ENCODE results near the gene DOCK3. TPM values are rescaled to one million over a fixed set of nuclear protein-coding genes. Genes with fewer than 3 reads are reported as not detected.
"Not testable (repeated sequence)": the region's sequence is repeated elsewhere in the genome, so short reads cannot be mapped to it uniquely, and the experiment has no call there.

DOCK3 gene
- total RNA-seq, 1 experiment from 2014 or later = 0.14 TPM

DNA sequence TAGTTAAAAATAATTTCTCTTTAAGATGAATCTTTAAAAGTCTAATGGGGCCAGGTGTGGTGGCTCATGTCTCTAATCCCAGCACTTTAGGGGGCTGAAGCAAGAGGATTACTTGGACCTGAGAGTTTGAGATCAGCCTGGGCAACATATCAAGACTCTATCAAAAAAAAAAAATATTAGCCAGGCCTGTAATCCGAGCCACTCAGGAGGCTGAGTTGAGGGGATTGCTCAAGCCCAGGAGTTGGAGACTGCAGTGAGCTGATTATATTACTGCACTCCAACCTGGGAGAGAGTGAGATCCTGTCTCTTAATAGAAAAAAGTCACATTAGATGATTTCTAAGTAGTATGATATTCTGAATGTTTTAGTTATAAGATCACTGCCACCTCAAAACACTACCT lies 388.3 kb downstream of the DOCK3 start:
- CTCF ChIA-PET = no interaction called here
- DNase-seq (ENCODE audit: unreplicated experiment) = no peak
- Mint-ChIP-seq H3K27ac (ENCODE audit: low read depth, unreplicated experiment) (no peak overlapping the region), H3K4me3 (ENCODE audit: unreplicated experiment) (no peak overlapping the region), H3K4me1 (ENCODE audit: insufficient read depth, unreplicated experiment) (no peaks in the 10 kb centered on the region), H3K9me3 (ENCODE audit: unreplicated experiment) (no peaks in the 10 kb centered on the region), H3K36me3 (ENCODE audit: insufficient read depth, unreplicated experiment) (no peaks in the 10 kb centered on the region), H3K27me3 (ENCODE audit: insufficient read depth, unreplicated experiment) (peaks cover 36% of the 10 kb centered on the region)
- POLR2A ChIA-PET = no interaction called here
- TF ChIP-seq, protein P1, sequence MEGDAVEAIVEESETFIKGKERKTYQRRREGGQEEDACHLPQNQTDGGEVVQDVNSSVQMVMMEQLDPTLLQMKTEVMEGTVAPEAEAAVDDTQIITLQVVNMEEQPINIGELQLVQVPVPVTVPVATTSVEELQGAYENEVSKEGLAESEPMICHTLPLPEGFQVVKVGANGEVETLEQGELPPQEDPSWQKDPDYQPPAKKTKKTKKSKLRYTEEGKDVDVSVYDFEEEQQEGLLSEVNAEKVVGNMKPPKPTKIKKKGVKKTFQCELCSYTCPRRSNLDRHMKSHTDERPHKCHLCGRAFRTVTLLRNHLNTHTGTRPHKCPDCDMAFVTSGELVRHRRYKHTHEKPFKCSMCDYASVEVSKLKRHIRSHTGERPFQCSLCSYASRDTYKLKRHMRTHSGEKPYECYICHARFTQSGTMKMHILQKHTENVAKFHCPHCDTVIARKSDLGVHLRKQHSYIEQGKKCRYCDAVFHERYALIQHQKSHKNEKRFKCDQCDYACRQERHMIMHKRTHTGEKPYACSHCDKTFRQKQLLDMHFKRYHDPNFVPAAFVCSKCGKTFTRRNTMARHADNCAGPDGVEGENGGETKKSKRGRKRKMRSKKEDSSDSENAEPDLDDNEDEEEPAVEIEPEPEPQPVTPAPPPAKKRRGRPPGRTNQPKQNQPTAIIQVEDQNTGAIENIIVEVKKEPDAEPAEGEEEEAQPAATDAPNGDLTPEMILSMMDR (IDR thresholded peaks at IDR 0.05; ENCODE audit: unreplicated experiment) = no peak
- no TSS peak for BruUV-seq (replicated peaks)
- intact Hi-C loops (cut with micrococcal nuclease) = no loop called here

DNA sequence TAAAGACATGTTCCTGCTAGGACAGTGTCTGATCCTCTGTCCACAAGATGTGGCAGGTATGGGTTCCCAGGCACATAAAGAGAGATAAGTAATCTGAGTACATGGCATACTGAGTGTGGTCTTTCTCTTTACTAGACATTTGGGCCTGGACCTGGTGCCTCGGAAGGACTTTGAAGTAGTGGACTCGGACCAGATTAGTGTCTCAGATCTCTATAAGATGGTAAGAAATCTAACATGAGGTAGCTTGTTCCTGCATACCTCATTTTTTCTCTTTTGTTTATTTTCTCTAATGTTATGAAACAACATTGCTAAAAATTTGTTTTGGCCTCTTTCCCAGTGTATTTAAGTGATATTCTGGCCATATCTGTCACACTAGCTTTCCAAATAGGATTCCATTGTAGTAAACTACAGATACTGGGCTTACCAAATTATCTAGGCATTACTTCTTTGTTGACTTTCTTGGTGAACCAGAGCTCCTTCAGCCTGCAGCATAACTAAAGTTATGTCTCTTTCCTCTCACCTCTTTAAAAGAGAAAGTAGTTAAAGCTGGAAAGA lies 400.6 kb downstream of the DOCK3 start:
- no peaks in the 10 kb centered on the region for H3K9me3 Mint-ChIP-seq (ENCODE audit: unreplicated experiment)
- H3K4me1 Mint-ChIP-seq (ENCODE audit: insufficient read depth, unreplicated experiment) = no peaks in the 10 kb centered on the region
- POLR2A ChIA-PET = no interaction called here
- no TSS peak for BruUV-seq (replicated peaks)
- intact Hi-C loops (cut with micrococcal nuclease) = no loop called here
- CTCF ChIA-PET = interaction anchor here (1.0 kb wide), 1 partner anchor 25 kb away, joined by 3 read pairs; no protein-coding TSS in a partner anchor
- TF ChIP-seq, protein P1 (IDR thresholded peaks at IDR 0.05; ENCODE audit: unreplicated experiment) = no peak
- H3K4me3 Mint-ChIP-seq (ENCODE audit: unreplicated experiment) = no peak overlapping the region
- H3K27me3 Mint-ChIP-seq (ENCODE audit: insufficient read depth, unreplicated experiment) = no peaks in the 10 kb centered on the region
- no peak for DNase-seq (ENCODE audit: unreplicated experiment)
- H3K36me3 Mint-ChIP-seq (ENCODE audit: insufficient read depth, unreplicated experiment) = no peaks in the 10 kb centered on the region
- H3K27ac Mint-ChIP-seq (ENCODE audit: low read depth, unreplicated experiment) = no peak overlapping the region

DNA sequence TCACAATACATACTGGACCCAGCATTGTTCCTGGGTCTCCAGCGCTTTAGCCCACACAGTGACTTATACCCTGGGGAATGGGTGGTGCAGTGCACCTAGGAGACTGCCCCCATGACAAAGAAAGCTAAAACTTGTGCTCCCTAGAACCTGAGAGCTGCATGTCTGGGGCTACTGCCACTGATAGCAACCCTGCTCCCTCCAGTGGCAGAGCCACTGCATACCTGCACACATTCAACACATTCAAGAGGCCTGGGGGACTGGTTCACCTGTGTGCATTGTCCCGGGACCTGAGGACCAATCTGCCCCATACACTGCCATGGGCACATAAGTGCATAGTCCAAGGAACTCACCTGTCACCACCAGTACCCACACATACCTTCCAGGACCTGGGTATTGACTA lies 407.6 kb downstream of the DOCK3 start:
- intact Hi-C loops (cut with micrococcal nuclease) = no loop called here
- Mint-ChIP-seq H3K36me3 (ENCODE audit: insufficient read depth, unreplicated experiment) (no peaks in the 10 kb centered on the region), H3K9me3 (ENCODE audit: unreplicated experiment) (peaks cover 10% of the 10 kb centered on the region), H3K4me3 (ENCODE audit: unreplicated experiment) (no peak overlapping the region), H3K27ac (ENCODE audit: low read depth, unreplicated experiment) (no peak overlapping the region), H3K27me3 (ENCODE audit: insufficient read depth, unreplicated experiment) (no peaks in the 10 kb centered on the region), H3K4me1 (ENCODE audit: insufficient read depth, unreplicated experiment) (no peaks in the 10 kb centered on the region)
- ChIA-PET POLR2A (no interaction called here), CTCF (interaction anchor here (0.5 to 1.7 kb wide), 2 partner anchors 18 to 254 kb away, joined by 3 to 9 read pairs; no protein-coding TSS in a partner anchor)
- no peak for DNase-seq (ENCODE audit: unreplicated experiment)
- TF ChIP-seq, protein P1 (IDR thresholded peaks at IDR 0.05; ENCODE audit: unreplicated experiment) = no peak
- BruUV-seq (replicated peaks) = no TSS peak

DNA sequence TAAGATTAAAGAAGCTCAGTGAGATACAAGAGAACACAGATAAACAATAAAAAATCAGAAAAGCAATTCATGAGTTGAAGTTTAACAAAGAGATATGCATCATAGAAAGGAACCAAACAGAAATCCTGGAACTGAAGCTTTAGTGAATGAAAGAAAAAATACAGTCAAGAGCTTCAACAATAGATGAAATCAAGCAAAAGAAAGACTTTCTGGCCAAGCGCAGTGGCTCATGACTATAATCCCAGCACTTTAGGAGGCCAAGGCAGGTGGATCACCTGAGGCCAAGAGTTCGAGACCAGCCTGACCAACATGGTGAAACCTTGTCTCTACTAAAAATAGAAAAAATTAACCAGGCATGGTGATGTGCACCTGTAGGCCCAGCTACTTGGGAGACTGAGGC lies 408.8 kb downstream of the DOCK3 start:
- intact Hi-C loops (cut with micrococcal nuclease) = no loop called here
- no peak overlapping the region for H3K27ac Mint-ChIP-seq (ENCODE audit: low read depth, unreplicated experiment)
- CTCF ChIA-PET = interaction anchor here (0.6 to 1.7 kb wide), 3 partner anchors 10 to 35 kb away, joined by 3 to 9 read pairs (median 4); no protein-coding TSS in a partner anchor
- DNase-seq (ENCODE audit: unreplicated experiment) = no peak
- peaks cover 10% of the 10 kb centered on the region for H3K9me3 Mint-ChIP-seq (ENCODE audit: unreplicated experiment)
- no peaks in the 10 kb centered on the region for H3K36me3 Mint-ChIP-seq (ENCODE audit: insufficient read depth, unreplicated experiment)
- H3K27me3 Mint-ChIP-seq (ENCODE audit: insufficient read depth, unreplicated experiment) = no peaks in the 10 kb centered on the region
- TF ChIP-seq, protein P1 (IDR thresholded peaks at IDR 0.05; ENCODE audit: unreplicated experiment) = no peak
- POLR2A ChIA-PET = no interaction called here
- no TSS peak for BruUV-seq (replicated peaks)
- no peaks in the 10 kb centered on the region for H3K4me1 Mint-ChIP-seq (ENCODE audit: insufficient read depth, unreplicated experiment)
- no peak overlapping the region for H3K4me3 Mint-ChIP-seq (ENCODE audit: unreplicated experiment)

DNA sequence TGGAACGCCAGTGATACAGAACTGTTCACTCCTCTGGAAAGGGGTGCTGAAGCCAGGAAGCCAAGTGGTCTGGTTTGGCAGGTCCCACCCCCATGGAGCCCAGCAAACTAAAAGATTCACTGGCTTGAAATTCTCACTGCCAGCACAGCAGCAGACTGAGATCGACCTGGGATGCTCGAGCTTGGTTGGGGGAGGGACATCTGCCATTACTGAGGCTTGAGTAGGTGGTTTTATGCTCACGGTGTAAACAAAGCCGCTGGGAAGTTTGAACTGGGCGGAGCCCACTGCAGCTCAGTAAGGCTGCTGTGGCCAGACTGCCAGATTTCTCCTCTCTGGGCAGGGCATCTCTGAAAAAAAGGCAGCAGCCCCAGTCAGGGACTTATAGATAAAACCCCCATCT lies 417.4 kb downstream of the DOCK3 start:
- H3K9me3 Mint-ChIP-seq (ENCODE audit: unreplicated experiment); H3K36me3 Mint-ChIP-seq (ENCODE audit: insufficient read depth, unreplicated experiment); DNase-seq (ENCODE audit: unreplicated experiment); H3K27ac Mint-ChIP-seq (ENCODE audit: low read depth, unreplicated experiment); intact Hi-C loops (cut with micrococcal nuclease); BruUV-seq (replicated peaks); POLR2A ChIA-PET; H3K4me1 Mint-ChIP-seq (ENCODE audit: insufficient read depth, unreplicated experiment); H3K4me3 Mint-ChIP-seq (ENCODE audit: unreplicated experiment): not testable (repeated sequence)
- CTCF ChIA-PET = interaction anchor here (3.8 kb wide), 1 partner anchor 8 kb away, joined by 19 read pairs; no protein-coding TSS in a partner anchor
- peaks cover 55% of the 10 kb centered on the region for H3K27me3 Mint-ChIP-seq (ENCODE audit: insufficient read depth, unreplicated experiment)

DNA sequence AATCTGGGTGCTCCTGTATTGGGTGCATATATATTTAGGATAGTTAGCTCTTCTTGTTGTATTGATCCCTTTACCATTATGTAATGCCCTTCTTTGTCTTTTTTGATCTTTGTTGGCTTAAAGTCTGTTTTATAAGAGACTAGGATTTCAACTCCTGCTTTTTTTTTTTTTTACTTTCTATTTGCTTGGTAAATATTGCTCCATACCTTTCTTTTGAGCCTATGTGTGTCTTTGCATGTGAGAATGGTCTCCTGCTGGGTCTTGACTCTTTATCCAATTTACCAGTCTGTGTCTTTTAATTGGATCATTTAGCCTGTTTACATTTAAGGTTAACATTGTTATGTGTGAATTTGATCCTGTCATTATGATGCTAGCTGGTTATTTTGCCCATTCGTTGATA lies 420.1 kb downstream of the DOCK3 start:
- CTCF ChIA-PET; H3K36me3 Mint-ChIP-seq (ENCODE audit: insufficient read depth, unreplicated experiment); H3K4me3 Mint-ChIP-seq (ENCODE audit: unreplicated experiment); intact Hi-C loops (cut with micrococcal nuclease); DNase-seq (ENCODE audit: unreplicated experiment); H3K9me3 Mint-ChIP-seq (ENCODE audit: unreplicated experiment); H3K27ac Mint-ChIP-seq (ENCODE audit: low read depth, unreplicated experiment); H3K4me1 Mint-ChIP-seq (ENCODE audit: insufficient read depth, unreplicated experiment); BruUV-seq (replicated peaks); POLR2A ChIA-PET: not testable (repeated sequence)
- H3K27me3 Mint-ChIP-seq (ENCODE audit: insufficient read depth, unreplicated experiment) = peaks cover 55% of the 10 kb centered on the region
